ENCODE data around the gene ASB2. TPM values are rescaled to one million over a fixed set of nuclear protein-coding genes. Genes with fewer than 3 reads are reported as not detected.

Gene ASB2
- total and polyA plus RNA-seq, 2 of the 8 experiments (the other 6 are each of a cell fraction or from before 2014, with no cell fraction given) = 1.0 to 2.1 TPM

DNA sequence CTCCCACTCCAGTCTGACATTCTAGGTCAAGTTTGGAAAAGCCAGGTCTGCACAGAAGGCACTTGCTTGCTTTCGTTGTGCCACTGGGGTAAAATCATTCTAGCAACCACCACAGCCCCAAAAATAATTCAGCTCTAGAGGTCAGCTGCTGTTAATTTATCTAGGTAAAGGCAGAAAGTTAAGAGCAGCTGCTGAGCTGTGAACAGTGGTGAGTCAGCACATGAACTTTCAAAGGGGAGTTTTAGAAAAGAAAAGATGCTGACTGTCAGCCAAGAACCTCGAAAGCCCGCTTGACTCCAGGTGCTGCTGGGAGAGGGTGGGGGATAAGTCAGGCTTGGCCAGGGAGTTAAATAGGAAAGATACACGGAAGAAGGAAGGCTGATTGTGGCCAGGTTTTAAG is 33.4 kb upstream of the ASB2 start (continued):
- TF ChIP-seq, protein P1, sequence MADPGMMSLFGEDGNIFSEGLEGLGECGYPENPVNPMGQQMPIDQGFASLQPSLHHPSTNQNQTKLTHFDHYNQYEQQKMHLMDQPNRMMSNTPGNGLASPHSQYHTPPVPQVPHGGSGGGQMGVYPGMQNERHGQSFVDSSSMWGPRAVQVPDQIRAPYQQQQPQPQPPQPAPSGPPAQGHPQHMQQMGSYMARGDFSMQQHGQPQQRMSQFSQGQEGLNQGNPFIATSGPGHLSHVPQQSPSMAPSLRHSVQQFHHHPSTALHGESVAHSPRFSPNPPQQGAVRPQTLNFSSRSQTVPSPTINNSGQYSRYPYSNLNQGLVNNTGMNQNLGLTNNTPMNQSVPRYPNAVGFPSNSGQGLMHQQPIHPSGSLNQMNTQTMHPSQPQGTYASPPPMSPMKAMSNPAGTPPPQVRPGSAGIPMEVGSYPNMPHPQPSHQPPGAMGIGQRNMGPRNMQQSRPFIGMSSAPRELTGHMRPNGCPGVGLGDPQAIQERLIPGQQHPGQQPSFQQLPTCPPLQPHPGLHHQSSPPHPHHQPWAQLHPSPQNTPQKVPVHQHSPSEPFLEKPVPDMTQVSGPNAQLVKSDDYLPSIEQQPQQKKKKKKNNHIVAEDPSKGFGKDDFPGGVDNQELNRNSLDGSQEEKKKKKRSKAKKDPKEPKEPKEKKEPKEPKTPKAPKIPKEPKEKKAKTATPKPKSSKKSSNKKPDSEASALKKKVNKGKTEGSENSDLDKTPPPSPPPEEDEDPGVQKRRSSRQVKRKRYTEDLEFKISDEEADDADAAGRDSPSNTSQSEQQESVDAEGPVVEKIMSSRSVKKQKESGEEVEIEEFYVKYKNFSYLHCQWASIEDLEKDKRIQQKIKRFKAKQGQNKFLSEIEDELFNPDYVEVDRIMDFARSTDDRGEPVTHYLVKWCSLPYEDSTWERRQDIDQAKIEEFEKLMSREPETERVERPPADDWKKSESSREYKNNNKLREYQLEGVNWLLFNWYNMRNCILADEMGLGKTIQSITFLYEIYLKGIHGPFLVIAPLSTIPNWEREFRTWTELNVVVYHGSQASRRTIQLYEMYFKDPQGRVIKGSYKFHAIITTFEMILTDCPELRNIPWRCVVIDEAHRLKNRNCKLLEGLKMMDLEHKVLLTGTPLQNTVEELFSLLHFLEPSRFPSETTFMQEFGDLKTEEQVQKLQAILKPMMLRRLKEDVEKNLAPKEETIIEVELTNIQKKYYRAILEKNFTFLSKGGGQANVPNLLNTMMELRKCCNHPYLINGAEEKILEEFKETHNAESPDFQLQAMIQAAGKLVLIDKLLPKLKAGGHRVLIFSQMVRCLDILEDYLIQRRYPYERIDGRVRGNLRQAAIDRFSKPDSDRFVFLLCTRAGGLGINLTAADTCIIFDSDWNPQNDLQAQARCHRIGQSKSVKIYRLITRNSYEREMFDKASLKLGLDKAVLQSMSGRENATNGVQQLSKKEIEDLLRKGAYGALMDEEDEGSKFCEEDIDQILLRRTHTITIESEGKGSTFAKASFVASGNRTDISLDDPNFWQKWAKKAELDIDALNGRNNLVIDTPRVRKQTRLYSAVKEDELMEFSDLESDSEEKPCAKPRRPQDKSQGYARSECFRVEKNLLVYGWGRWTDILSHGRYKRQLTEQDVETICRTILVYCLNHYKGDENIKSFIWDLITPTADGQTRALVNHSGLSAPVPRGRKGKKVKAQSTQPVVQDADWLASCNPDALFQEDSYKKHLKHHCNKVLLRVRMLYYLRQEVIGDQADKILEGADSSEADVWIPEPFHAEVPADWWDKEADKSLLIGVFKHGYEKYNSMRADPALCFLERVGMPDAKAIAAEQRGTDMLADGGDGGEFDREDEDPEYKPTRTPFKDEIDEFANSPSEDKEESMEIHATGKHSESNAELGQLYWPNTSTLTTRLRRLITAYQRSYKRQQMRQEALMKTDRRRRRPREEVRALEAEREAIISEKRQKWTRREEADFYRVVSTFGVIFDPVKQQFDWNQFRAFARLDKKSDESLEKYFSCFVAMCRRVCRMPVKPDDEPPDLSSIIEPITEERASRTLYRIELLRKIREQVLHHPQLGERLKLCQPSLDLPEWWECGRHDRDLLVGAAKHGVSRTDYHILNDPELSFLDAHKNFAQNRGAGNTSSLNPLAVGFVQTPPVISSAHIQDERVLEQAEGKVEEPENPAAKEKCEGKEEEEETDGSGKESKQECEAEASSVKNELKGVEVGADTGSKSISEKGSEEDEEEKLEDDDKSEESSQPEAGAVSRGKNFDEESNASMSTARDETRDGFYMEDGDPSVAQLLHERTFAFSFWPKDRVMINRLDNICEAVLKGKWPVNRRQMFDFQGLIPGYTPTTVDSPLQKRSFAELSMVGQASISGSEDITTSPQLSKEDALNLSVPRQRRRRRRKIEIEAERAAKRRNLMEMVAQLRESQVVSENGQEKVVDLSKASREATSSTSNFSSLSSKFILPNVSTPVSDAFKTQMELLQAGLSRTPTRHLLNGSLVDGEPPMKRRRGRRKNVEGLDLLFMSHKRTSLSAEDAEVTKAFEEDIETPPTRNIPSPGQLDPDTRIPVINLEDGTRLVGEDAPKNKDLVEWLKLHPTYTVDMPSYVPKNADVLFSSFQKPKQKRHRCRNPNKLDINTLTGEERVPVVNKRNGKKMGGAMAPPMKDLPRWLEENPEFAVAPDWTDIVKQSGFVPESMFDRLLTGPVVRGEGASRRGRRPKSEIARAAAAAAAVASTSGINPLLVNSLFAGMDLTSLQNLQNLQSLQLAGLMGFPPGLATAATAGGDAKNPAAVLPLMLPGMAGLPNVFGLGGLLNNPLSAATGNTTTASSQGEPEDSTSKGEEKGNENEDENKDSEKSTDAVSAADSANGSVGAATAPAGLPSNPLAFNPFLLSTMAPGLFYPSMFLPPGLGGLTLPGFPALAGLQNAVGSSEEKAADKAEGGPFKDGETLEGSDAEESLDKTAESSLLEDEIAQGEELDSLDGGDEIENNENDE (IDR thresholded peaks at IDR 0.05; ENCODE audit: insufficient replicate concordance, low read length) = no peak
- TF ChIP-seq SIRT6 (IDR thresholded peaks at IDR 0.05; ENCODE audit: low read length) = no peak
- TF ChIP-seq, protein P2, sequence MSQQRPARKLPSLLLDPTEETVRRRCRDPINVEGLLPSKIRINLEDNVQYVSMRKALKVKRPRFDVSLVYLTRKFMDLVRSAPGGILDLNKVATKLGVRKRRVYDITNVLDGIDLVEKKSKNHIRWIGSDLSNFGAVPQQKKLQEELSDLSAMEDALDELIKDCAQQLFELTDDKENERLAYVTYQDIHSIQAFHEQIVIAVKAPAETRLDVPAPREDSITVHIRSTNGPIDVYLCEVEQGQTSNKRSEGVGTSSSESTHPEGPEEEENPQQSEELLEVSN (IDR thresholded peaks at IDR 0.05) = no peak
